HG03280 (cell line): ENCODE data around the gene SMARCB1.
A peak's percentile ranks its signal among the peaks of the same experiment; 100 is the strongest.

Experiments
- ATAC-seq: cut with Tn5 transposase; IDR thresholded peaks from one replicate; pipeline ENCODE4 v1.9.1; 2021; ENCODE audit warnings: mild to moderate bottlenecking, moderate library complexity; ENCODE audit not compliant: unreplicated experiment

The SMARCB1 gene

GRCh38 chr22:23828800-23829680 lies 42.3 kb downstream of the SMARCB1 start:
- ATAC-seq, result no peak

GRCh38 chr22:23829845-23830372 lies 43.1 kb downstream of the SMARCB1 start:
- no peak for ATAC-seq

GRCh38 chr22:23831261-23831660 lies 44.5 kb downstream of the SMARCB1 start:
- ATAC-seq, result no peak

- no peak for ATAC-seq
Measured at GRCh38 chr22:23831781-23832180, 45.0 kb downstream of the SMARCB1 start.

DNA sequence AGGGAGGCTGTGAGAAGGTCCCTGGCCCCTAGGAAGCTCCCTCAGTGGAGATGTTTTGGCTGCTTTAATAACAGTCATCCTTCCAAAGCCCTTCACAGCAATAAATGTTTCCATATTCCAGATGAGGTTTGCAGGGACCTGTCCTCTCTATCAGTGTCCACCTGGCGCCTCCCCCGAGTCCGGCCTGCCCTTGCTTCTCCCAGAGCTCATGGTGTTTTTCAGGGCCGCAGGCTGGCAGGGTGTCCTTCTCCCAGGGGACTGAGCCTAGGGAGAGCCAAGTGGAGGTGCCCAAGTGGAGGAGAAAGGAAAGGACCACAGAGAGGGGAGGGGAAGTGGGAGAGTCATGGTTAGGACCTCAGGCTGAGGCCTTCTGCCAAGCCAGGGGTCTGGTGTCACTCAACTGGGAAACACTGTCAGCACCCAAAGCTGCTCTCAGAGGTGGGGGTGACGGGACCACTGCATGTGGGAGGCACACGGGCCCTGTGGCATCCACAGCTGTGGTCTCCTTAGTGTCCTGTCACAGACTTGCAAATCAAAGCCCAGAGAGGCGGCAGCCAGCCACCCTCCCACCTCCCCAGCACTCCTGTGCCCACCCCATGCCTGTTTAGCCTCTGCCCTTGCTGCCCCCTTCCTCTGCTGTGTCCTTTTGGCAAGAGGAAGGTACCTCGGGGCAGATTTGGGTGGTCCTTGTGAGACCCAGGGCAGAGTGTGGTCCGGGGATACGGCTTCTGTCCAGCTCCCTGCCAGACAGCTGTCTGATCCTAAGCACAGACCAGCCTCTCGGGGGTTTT lies 45.7 kb downstream of the SMARCB1 start:
- ATAC-seq, result no peak

DNA sequence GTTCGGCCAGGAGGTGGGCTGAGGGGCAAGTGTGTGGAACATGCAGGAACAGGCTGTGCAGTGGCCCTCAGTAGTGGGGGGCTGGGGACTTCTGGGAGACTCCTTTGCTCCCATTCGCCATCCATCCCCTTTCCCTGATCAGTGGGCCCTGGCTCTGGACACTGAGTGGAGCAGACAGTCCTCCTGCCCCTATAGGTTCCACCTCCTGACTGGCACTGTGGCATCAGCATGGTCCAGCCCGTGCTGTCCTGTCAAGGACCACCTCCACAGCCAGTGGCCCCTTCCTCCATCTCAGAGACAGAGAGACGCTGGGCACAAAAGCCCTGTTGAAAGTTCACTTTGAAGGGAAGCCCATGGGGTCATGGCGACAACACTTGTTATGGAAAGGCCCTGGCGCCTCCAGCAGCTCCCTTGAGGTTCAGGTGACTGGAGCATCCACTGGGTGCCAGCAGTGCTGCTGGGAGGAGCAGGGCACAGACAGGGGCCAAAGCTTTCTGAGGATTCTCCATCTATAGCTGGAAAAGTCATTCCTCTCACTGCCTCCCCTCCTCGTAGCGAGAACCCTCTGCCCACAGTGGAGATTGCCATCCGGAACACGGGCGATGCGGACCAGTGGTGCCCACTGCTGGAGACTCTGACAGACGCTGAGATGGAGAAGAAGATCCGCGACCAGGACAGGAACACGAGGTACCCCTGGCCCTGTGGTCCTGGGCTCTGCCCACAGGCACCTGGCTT lies 46.4 kb downstream of the SMARCB1 start:
- ATAC-seq, result no peak

DNA sequence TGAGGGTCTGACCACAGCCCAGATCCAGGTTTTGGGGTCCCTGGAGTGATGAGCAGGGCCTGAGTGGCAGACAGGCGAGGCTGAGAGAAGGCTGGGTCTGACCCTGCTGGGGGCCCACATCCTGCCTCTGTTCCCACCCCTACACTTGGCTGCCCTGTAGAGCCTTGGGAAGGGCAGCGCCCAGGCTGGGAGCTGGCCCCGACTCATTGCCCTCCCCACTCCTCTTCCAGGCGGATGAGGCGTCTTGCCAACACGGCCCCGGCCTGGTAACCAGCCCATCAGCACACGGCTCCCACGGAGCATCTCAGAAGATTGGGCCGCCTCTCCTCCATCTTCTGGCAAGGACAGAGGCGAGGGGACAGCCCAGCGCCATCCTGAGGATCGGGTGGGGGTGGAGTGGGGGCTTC lies 47.1 kb downstream of the SMARCB1 start:
- no peak for ATAC-seq

GRCh38 chr22:23834406-23834792 lies 47.6 kb downstream of the SMARCB1 start:
- ATAC-seq, result no peak

DNA sequence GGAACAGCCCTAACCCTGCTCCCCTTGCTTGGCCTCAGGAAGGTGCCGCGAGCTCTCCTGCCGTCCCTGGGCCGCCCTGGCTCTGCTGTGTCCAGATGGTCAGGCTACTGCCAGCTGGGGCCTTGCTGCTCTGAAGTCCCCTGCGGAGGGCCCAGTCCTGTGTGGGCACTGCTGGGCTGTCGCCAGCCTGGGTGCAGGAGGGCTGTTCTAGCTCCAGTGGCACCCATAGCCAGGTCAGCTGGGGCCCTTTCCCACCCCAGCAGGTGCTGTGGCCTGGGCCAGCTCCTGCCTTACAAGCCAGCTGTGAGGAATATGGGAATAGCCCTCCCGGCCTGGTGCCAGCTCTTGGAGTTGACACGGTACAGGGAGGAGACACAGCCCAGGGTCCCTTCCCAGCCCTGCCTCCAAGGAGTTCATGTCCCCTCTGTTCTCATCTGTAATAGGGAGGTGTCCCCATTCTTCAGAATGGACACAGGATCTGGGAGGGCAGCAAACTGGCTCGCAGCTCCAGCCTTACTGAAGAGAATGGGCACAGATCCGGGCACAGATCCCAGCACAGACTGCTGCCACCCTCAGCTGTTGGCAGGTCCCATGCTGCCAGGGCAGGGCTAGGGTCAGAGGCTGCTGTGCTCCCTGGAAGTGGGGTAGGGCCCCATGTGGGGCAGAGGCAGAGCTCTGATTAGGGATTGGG lies 48.2 kb downstream of the SMARCB1 start:
- no peak for ATAC-seq

DNA sequence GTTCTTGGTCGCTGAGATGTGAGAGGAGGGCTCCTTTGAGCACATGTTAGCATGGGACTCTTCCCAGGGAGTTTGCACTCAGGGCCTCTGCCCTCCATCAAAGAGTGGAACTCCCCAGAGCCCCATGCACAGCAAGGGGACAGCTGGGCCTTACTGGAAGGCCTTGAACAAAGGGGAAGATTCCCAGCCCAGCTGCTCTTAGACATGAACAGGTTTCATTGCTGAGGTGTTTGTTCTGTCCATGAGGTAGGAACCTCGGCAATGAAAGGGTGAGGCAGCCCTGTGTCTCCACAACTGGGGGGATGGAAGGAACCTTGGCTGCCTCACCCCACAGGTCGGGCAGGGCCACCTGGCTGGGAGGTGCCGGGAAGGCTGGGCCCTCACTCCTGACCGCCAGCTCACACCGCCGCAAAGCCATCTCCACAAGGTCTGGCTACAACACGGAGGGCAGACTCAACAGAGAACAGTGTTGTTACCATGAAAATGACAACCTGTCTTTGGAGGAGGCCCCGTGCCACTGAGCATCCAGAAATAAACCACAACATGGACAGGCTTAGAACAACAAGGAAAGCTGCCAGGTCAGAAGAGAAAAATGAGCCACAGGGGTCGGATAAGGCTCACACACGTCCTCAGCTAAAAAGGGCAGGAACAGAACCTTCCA lies 48.8 kb downstream of the SMARCB1 start:
- no peak for ATAC-seq

- ATAC-seq, result no peak
Measured at GRCh38 chr22:23836281-23836680, 49.5 kb downstream of the SMARCB1 start.

GRCh38 chr22:23836692-23837495 lies 50.1 kb downstream of the SMARCB1 start:
- ATAC-seq, result no peak

DNA sequence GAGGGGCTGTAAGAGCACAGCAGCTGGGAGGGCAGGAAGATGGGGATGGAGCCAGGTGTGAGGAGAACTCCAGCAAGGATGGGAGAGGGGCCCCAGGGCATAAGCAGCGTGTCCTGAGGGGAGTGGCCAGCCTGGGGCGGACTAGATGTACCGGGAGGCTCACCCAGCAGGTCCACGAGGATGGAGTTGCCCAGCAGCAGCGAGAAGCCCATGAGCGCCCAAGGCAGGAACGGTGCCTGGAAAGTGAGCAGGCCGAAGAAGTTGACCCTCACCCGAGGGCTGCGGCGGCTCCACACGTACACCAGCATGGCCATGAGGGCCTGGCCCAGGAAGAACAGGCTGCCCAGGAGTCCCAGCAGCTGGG lies 50.7 kb downstream of the SMARCB1 start:
- ATAC-seq, result no peak

GRCh38 chr22:23837911-23838680 lies 51.3 kb downstream of the SMARCB1 start:
- peak; percentile 0 for ATAC-seq

DNA sequence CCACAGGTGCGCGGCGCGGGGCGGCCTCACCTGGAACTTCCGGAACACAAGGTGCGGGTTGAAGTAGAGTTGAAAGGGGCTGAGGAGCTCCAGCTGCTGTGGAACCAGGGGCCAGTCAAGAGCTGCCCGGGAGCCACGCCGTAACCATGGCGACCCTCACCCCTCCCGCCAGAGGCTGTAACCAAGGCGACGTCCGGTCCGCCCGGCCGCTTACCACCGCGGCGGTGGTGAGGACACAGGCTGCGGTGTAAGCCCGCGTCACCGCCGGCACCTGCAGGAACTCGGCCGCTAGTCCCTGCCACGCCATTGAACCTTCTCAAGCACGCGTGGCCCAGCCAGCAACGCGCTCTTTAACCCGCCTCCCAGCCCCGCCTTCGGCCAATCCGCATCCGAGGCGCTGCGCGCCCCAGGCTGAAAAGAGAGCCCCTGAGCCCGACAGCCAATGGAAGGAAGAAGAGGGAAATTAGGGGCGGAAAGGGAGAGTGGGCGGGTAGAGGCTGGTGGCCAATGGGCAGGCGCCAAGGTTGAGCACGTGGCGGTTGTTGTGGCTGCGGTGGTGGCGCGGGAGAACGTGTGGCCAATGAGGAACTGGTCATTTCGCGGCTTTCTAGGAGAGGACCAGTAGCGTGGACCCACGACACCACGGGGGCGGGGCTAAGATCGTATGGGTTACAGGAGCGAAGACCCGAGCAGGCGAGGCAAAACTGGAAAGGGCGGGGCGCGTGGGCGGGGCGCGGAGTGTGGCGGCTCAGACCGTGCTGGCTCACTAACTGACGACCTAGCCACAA lies 52.1 kb downstream of the SMARCB1 start, which contains the start of gene DERL3:
DERL3 (minus strand) TSS at position 326 of the 788 bp plus-strand sequence; CDS start at position 307, 19 bp downstream.
- ATAC-seq, result peak; percentile 84

DNA sequence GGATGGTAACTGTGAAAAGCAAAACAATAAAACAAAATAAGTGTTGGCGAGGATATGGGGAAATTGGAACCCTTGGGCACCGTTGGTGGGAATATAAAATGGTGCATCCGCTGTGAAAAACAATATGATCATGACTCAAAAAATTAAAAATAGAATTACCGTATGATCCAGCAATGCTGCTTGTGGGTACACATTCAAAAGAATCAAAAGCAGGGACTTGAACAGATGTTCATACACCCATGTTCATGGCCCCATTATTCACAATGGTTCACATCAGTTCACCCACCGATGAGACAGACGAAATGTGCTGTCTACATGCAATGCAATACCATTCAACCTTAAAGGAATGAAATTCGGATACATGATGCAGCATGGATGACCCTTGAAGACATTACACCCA lies 53.3 kb downstream of the SMARCB1 start:
- ATAC-seq, result no peak

GRCh38 chr22:23841292-23841691 lies 54.5 kb downstream of the SMARCB1 start:
- no peak for ATAC-seq
